Aortic smooth muscle cell (primary cell): ENCODE measurements around the gene MRPS35. TPM values are rescaled to one million over a fixed set of nuclear protein-coding genes. Genes with fewer than 3 reads are reported as not detected.

Experiments
- total RNA-seq: library from RNA; depleted of rRNA; stranded (reverse); fragments of >200 nt; gene quantifications from 2 replicates; pipeline ENCODE4 v1.2.3, GENCODE V29; 2014

MRPS35 gene
- total RNA-seq, result 39.0 and 41.1 TPM in 2 replicates

GRCh38 chr12:27710592-27711316, at the start of gene MRPS35:
TSS of gene MRPS35 (plus strand) at chr12:27710832. CDS start at chr12:27710844, 12 bp downstream.

GRCh38 chr12:27696293-27696652, 14.4 kb upstream of the MRPS35 start, which contains the start of gene REP15:
TSS of gene REP15 (plus strand) at chr12:27696447. CDS start at chr12:27696563, 116 bp downstream.

GRCh38 chr12:27779920-27780611, 69.4 kb downstream of the MRPS35 start, which contains the start of the genes KLHL42 and MANSC4:
TSS of gene KLHL42 (plus strand) at chr12:27780233. CDS start at chr12:27780331, 98 bp downstream.
TSS of gene MANSC4 (minus strand) at chr12:27780236. CDS start at chr12:27771276, 8,960 bp downstream.

Other genes with a start within 250 kb of the MRPS35 start
- 142 and 154 TPM in 2 replicates for gene PPFIBP1, start 186.6 kb upstream of the MRPS35 start, total RNA-seq
- 1.3 and 2.7 TPM in 2 replicates for gene REP15, start 14.4 kb upstream of the MRPS35 start, total RNA-seq
- 28.8 and 35.9 TPM in 2 replicates for gene KLHL42, start 69.4 kb downstream of the MRPS35 start, total RNA-seq
- gene MANSC4, start 69.4 kb downstream of the MRPS35 start, total RNA-seq, result not detected in 2 replicates